GM12878 (cell line): Measurements from ENCODE around the gene S100A10. TPM values are rescaled to one million over a fixed set of nuclear protein-coding genes. Genes with fewer than 3 reads are reported as not detected.

ENCODE experiments used
- ATAC-seq: fragments of 200-7000 bp; cut with Tn5 transposase; 3 replicates; pipeline ENCODE4 v1.9.1; 2020; ENCODE audit warnings: mild to moderate bottlenecking, moderate library complexity
- BruUV-seq: library from RNA; stranded (reverse); fragments of 400-500 nt; replicated peaks from 2 replicates; lab custom pipeline; 2021; lab: Mats Ljungman, UMichigan
- CTCF ChIA-PET: fragments of 300-600 bp; sonication (Branson Sonifier 250); formaldehyde crosslinking; extraction: SDS; loops from one replicate; lab custom pipeline; 2021; ENCODE audit warnings: inconsistent platforms; lab: Yijun Ruan, JAX
- POLR2A ChIA-PET: fragments of 350-600 bp; formaldehyde crosslinking; extraction: SDS; loops from one replicate; lab custom pipeline; 2021; ENCODE audit warnings: inconsistent platforms; lab: Charles Lee
- RAD21 ChIA-PET: fragments of 300-600 bp; sonication (Branson Sonifier 250); formaldehyde crosslinking; loops from one replicate; lab custom pipeline; 2023; ENCODE audit warnings: antibody characterized with exemption; ENCODE audit not compliant: unreplicated experiment; lab: Charles Lee
- SMC1A ChIA-PET: fragments of 300-600 bp; sonication (Branson Sonifier 250); formaldehyde crosslinking; loops from one replicate; lab custom pipeline; 2023; ENCODE audit not compliant: unreplicated experiment, uncharacterized antibody; lab: Charles Lee
- DNase-seq: peaks from one replicate; pipeline ENCODE4 v3.0.0-alpha.2; 2011; ENCODE audit warnings: low read depth, low spot score
- FAIRE-seq: peaks from 3 replicates; lab custom pipeline; 2011; peaks lifted over from hg19 to GRCh38; lab: Jason Lieb, UNC
- H2AFZ ChIP-seq: 2 replicates; pipeline ENCODE4 v1.6.0; 2011; ENCODE audit warnings: low read depth, low read length, control low read depth; ENCODE audit not compliant: control insufficient read depth
- H3K27ac ChIP-seq: 2 replicates; pipeline ENCODE4 v1.5.1; 2011; ENCODE audit warnings: control low read depth; ENCODE audit not compliant: control insufficient read depth, insufficient read depth
- H3K27me3 ChIP-seq, 2 experiments: replicated peaks in 1 of 2; 2 replicates each; pipeline versions ENCODE4 v1.6.0 to v1.6.1; 2011; ENCODE audit warnings: low read length in 1 of 2; ENCODE audit not compliant: control insufficient read depth in 2 of 2, insufficient read depth in 2 of 2
- H3K36me3 ChIP-seq, 2 experiments: 2 replicates each; pipeline ENCODE4 v1.5.1; 2011; ENCODE audit warnings: low read length in 1 of 2; ENCODE audit not compliant: control insufficient read depth in 2 of 2, insufficient read depth in 2 of 2
- H3K4me1 ChIP-seq: 2 replicates; pipeline ENCODE4 v1.6.1; 2011; ENCODE audit warnings: mild to moderate bottlenecking, low read length, moderate library complexity, mixed read lengths; ENCODE audit not compliant: control insufficient read depth, insufficient read depth
- H3K4me2 ChIP-seq: 2 replicates; pipeline ENCODE4 v1.6.0; 2011; ENCODE audit warnings: control low read depth; ENCODE audit not compliant: control insufficient read depth, insufficient read depth
- H3K4me3 ChIP-seq: fragments of 200-600 bp; sonication (generic); 2 replicates; pipeline ENCODE4 v1.5.1; 2016
- H3K79me2 ChIP-seq: 2 replicates; pipeline ENCODE4 v1.6.0; 2011; ENCODE audit warnings: low read length; ENCODE audit not compliant: control insufficient read depth, insufficient read depth
- H3K9ac ChIP-seq: 2 replicates; pipeline ENCODE4 v1.8.0; 2011; ENCODE audit warnings: low read length, control low read depth, mixed read lengths; ENCODE audit not compliant: control insufficient read depth, insufficient read depth
- H3K9me3 ChIP-seq: replicated peaks from 3 replicates; pipeline ENCODE4 v1.5.1; 2011; ENCODE audit warnings: mild to moderate bottlenecking, low read length; ENCODE audit not compliant: control insufficient read depth, insufficient read depth
- H4K20me1 ChIP-seq: 2 replicates; pipeline ENCODE4 v1.6.0; 2011; ENCODE audit not compliant: control insufficient read depth, insufficient read depth
- ESRRA ChIP-seq: IDR thresholded peaks from 2 replicates; pipeline ENCODE4 v1.6.1; 2012; ENCODE audit warnings: mild to moderate bottlenecking, low read length, improper control_type of control experiment
- HCFC1 ChIP-seq: fragments of 150-350 bp; IDR thresholded peaks from 2 replicates; pipeline ENCODE4 v1.6.1; 2014; ENCODE audit warnings: low read length
- JUNB ChIP-seq: IDR thresholded peaks from 2 replicates; pipeline ENCODE4 v1.6.1; 2016; ENCODE audit warnings: antibody characterized with exemption, mild to moderate bottlenecking
- TBL1XR1 ChIP-seq: IDR thresholded peaks from 2 replicates; pipeline ENCODE4 v1.6.1; 2012; ENCODE audit warnings: low read depth, low read length, improper control_type of control experiment
- ZSCAN29 ChIP-seq: fragments of 450-650 bp; IDR thresholded peaks from 2 replicates; pipeline ENCODE4 v1.6.1; 2017; ENCODE audit warnings: mild to moderate bottlenecking, moderate library complexity
- WGBS: methylation state at CpG from one replicate; pipeline ENCODE4 v1.1.6; 2016; ENCODE audit warnings: low lambda C conversion rate; ENCODE audit not compliant: insufficient replicate concordance, insufficient coverage; ENCODE audit errors: missing lambda C conversion rate; 5-methylcytosine and 5-hydroxymethylcytosine counted together
- in situ Hi-C: fragments of 300-500 bp; cut with MboI; formaldehyde crosslinking; loops from 9 replicates; pipeline ENCODE4 v1.14.3; 2018; ENCODE audit warnings: mixed read lengths
- intact Hi-C: fragments of 100-400 bp; cut with micrococcal nuclease; formaldehyde crosslinking; loops from one replicate; pipeline ENCODE4 v1.14.2; 2022; ENCODE audit not compliant: unreplicated experiment
- polyA plus RNA-seq, 11 experiments: library from polyadenylated mRNA; depleted of rRNA in 4 of 11; unstranded in 6 of 11; stranded (reverse) in 5 of 11; fragments of >200 nt; fragmentation: Nextera tagmentation in 4 of 11; fragmentation: Illumina TruSeq in 1 of 11; extraction: Ambion mirVana in 4 of 11; extraction: Trizol in 1 of 11; gene quantifications; 1 replicate in 1 of 11; 2 replicates in 10 of 11; pipeline versions ENCODE4 v1.2.1 to v1.2.3, GENCODE V29; 2011 to 2016; ENCODE audit warnings: inconsistent platforms in 2 of 11, missing spikeins in 2 of 11, low read depth in 1 of 11
- total RNA-seq, 4 experiments: library from RNA; depleted of rRNA in 3 of 4; stranded (reverse); fragments of >200 nt in 3 of 4; fragmentation: Illumina TruSeq in 1 of 4; extraction: Trizol in 1 of 4; gene quantifications; 2 replicates each; pipeline versions ENCODE4 v1.2.1 to v1.2.3, GENCODE V29; 2013 to 2021
- TF ChIP-seq, protein P1 (sequence below): fragments of 450-650 bp; conservative IDR thresholded peaks from 2 replicates; pipeline ENCODE4 v1.6.1; 2017; ENCODE audit warnings: mild to moderate bottlenecking, moderate library complexity
- TF ChIP-seq, protein P2 (sequence below): fragments of 450-650 bp; IDR thresholded peaks from 2 replicates; pipeline ENCODE4 v1.6.1; 2018; ENCODE audit warnings: mild to moderate bottlenecking, low read depth, moderate library complexity; ENCODE audit not compliant: partially characterized antibody
- TF ChIP-seq, protein P3 (sequence below): fragments of 150-350 bp; IDR thresholded peaks from 2 replicates; pipeline ENCODE4 v1.6.1; 2014; ENCODE audit warnings: mild to moderate bottlenecking, low read depth, low read length
- TF ChIP-seq, protein P4 (sequence below): fragments of 450-650 bp; IDR thresholded peaks from 2 replicates; pipeline ENCODE4 v1.6.1; 2017; ENCODE audit warnings: mild to moderate bottlenecking, low read depth, inconsistent platforms; ENCODE audit not compliant: poor library complexity, severe bottlenecking
- TF ChIP-seq, protein P5 (sequence below): fragments of 450-650 bp; IDR thresholded peaks from 2 replicates; pipeline ENCODE4 v1.6.1; 2017; ENCODE audit warnings: low read depth, mild to moderate bottlenecking, moderate library complexity

S100A10 gene
- total and polyA plus RNA-seq, 10 of the 15 experiments (the other 5 are each of a cell fraction or from before 2014, with no cell fraction given): 0.18 to 2.8 (median 0.61) TPM; not detected in 2

DNA sequence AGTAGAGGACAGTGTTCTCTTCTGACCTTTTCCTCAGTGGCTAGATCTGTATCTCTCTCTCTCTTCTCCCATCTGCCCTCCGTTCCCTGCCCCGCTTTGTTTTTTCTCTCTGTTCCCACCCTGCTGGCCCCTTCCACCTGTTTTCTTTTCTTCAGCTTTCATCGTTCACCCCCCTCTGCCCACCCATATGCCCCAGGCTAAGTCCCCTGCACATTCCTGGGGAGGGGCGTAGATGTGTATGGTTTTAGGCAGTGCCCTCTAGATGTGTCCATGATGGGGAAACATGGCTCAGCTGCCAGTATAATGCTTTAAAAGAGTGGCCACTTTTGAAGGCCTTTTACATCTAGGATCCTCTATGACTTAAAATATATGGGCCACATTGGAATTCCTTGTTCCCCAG, 29.6 kb upstream of the S100A10 start (continued):
- TF ChIP-seq, protein P1, sequence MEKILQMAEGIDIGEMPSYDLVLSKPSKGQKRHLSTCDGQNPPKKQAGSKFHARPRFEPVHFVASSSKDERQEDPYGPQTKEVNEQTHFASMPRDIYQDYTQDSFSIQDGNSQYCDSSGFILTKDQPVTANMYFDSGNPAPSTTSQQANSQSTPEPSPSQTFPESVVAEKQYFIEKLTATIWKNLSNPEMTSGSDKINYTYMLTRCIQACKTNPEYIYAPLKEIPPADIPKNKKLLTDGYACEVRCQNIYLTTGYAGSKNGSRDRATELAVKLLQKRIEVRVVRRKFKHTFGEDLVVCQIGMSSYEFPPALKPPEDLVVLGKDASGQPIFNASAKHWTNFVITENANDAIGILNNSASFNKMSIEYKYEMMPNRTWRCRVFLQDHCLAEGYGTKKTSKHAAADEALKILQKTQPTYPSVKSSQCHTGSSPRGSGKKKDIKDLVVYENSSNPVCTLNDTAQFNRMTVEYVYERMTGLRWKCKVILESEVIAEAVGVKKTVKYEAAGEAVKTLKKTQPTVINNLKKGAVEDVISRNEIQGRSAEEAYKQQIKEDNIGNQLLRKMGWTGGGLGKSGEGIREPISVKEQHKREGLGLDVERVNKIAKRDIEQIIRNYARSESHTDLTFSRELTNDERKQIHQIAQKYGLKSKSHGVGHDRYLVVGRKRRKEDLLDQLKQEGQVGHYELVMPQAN: no peak
- TF ChIP-seq, protein P2, sequence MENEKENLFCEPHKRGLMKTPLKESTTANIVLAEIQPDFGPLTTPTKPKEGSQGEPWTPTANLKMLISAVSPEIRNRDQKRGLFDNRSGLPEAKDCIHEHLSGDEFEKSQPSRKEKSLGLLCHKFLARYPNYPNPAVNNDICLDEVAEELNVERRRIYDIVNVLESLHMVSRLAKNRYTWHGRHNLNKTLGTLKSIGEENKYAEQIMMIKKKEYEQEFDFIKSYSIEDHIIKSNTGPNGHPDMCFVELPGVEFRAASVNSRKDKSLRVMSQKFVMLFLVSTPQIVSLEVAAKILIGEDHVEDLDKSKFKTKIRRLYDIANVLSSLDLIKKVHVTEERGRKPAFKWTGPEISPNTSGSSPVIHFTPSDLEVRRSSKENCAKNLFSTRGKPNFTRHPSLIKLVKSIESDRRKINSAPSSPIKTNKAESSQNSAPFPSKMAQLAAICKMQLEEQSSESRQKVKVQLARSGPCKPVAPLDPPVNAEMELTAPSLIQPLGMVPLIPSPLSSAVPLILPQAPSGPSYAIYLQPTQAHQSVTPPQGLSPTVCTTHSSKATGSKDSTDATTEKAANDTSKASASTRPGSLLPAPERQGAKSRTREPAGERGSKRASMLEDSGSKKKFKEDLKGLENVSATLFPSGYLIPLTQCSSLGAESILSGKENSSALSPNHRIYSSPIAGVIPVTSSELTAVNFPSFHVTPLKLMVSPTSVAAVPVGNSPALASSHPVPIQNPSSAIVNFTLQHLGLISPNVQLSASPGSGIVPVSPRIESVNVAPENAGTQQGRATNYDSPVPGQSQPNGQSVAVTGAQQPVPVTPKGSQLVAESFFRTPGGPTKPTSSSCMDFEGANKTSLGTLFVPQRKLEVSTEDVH: no peak
- TF ChIP-seq HCFC1: no peak
- TF ChIP-seq, protein P3, sequence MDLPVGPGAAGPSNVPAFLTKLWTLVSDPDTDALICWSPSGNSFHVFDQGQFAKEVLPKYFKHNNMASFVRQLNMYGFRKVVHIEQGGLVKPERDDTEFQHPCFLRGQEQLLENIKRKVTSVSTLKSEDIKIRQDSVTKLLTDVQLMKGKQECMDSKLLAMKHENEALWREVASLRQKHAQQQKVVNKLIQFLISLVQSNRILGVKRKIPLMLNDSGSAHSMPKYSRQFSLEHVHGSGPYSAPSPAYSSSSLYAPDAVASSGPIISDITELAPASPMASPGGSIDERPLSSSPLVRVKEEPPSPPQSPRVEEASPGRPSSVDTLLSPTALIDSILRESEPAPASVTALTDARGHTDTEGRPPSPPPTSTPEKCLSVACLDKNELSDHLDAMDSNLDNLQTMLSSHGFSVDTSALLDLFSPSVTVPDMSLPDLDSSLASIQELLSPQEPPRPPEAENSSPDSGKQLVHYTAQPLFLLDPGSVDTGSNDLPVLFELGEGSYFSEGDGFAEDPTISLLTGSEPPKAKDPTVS: no peak
- TF ChIP-seq ESRRA: no peak
- TF ChIP-seq, all 136 proteins: peak for 0

DNA sequence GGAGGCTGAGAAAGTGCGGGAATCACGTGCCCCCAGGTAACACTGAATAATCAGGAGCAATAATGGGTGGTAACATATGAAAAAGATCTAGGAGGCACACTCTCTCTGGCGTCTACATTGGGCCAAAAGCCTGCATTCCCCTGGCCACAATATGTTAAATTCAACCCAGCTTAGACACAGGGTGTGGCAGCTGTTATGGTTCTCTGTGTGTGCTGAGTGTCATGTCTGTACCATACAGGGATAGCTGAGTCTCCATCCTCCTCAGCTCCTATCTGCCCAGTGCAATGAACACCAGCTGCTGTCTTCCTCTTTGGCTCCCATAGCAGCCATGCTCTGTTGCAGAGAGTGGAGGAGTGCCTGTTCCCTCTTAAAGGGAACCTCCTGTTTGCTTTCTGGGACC, 28.8 kb upstream of the S100A10 start:
- RAD21 ChIA-PET: no interaction called here
- Histone ChIP-seq H3K27me3 (peaks cover 0 to 4% of the 10 kb centered on the region in 2 experiments), H4K20me1 (no peaks in the 10 kb centered on the region), H3K4me2 (no peak overlapping the region), H3K27ac (no peak overlapping the region), H3K79me2 (no peaks in the 10 kb centered on the region), H3K4me1 (no peaks in the 10 kb centered on the region), H3K9ac (no peak overlapping the region), H3K9me3 (no peaks in the 10 kb centered on the region), H3K4me3 (no peak overlapping the region), H2AFZ (no peak overlapping the region), H3K36me3 (no peaks in the 10 kb centered on the region)
- in situ Hi-C loops: no loop called here
- SMC1A ChIA-PET: no interaction called here
- DNase-seq (no peak), FAIRE-seq (no peak), ATAC-seq (no peak)
- intact Hi-C loops: no loop called here
- CTCF ChIA-PET: no interaction called here
- POLR2A ChIA-PET: no interaction called here
- no TSS peak for BruUV-seq
- whole genome bisulfite sequencing: 0% methylated on average over 3 of the region's 3 CpGs
- TF ChIP-seq, protein P4, sequence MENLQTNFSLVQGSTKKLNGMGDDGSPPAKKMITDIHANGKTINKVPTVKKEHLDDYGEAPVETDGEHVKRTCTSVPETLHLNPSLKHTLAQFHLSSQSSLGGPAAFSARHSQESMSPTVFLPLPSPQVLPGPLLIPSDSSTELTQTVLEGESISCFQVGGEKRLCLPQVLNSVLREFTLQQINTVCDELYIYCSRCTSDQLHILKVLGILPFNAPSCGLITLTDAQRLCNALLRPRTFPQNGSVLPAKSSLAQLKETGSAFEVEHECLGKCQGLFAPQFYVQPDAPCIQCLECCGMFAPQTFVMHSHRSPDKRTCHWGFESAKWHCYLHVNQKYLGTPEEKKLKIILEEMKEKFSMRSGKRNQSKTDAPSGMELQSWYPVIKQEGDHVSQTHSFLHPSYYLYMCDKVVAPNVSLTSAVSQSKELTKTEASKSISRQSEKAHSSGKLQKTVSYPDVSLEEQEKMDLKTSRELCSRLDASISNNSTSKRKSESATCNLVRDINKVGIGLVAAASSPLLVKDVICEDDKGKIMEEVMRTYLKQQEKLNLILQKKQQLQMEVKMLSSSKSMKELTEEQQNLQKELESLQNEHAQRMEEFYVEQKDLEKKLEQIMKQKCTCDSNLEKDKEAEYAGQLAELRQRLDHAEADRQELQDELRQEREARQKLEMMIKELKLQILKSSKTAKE: no peak
- TF ChIP-seq JUNB (no peak), TBL1XR1 (no peak), ZSCAN29 (no peak)
- TF ChIP-seq, protein P5, sequence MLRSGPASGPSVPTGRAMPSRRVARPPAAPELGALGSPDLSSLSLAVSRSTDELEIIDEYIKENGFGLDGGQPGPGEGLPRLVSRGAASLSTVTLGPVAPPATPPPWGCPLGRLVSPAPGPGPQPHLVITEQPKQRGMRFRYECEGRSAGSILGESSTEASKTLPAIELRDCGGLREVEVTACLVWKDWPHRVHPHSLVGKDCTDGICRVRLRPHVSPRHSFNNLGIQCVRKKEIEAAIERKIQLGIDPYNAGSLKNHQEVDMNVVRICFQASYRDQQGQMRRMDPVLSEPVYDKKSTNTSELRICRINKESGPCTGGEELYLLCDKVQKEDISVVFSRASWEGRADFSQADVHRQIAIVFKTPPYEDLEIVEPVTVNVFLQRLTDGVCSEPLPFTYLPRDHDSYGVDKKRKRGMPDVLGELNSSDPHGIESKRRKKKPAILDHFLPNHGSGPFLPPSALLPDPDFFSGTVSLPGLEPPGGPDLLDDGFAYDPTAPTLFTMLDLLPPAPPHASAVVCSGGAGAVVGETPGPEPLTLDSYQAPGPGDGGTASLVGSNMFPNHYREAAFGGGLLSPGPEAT: no peak
